K562 (cell line): Measurements from ENCODE around the gene MACF1. TPM values are rescaled to one million over a fixed set of nuclear protein-coding genes. Genes with fewer than 3 reads are reported as not detected.
A peak's percentile ranks its signal among the peaks of the same experiment; 100 is the strongest.
"Not testable (repeated sequence)": the region's sequence is repeated elsewhere in the genome, so short reads cannot be mapped to it uniquely, and the experiment has no call there.

ENCODE experiments used
- ATAC-seq: fragments of 200-7000 bp; cut with Tn5 transposase; 3 replicates; pipeline ENCODE4 v1.9.1; 2020; ENCODE audit warnings: moderate library complexity
- BruUV-seq: library from RNA; stranded (reverse); fragments of 400-500 nt; replicated peaks from 2 replicates; lab custom pipeline; 2021; lab: Mats Ljungman, UMichigan
- CTCF ChIA-PET: fragments of 300-600 bp; formaldehyde crosslinking; extraction: SDS; loops from one replicate; lab custom pipeline; 2021; ENCODE audit warnings: low intra/inter-chr PET ratio; lab: Yijun Ruan, JAX
- POLR2A ChIA-PET: fragments of 300-600, 350-650 bp; sonication (Branson Sonifier 250); formaldehyde crosslinking; extraction: SDS; loops from one replicate; lab custom pipeline; 2021; ENCODE audit warnings: antibody characterized with exemption, inconsistent platforms; lab: Yijun Ruan, JAX
- DNase-seq, 4 experiments: peaks; one replicate each; pipeline versions ENCODE4 v3.0.0 to v3.0.0-alpha.2; 2011 to 2018; ENCODE audit warnings: low spot score in 3 of 4, mixed read lengths in 3 of 4; ENCODE audit errors: extremely low read depth in 1 of 4
- FAIRE-seq: peaks from 2 replicates; lab custom pipeline; 2011; peaks lifted over from hg19 to GRCh38; lab: Jason Lieb, UNC
- H2AFZ ChIP-seq: 2 replicates; pipeline ENCODE4 v1.6.0; 2011; ENCODE audit warnings: low read depth, low read length, control low read depth, inconsistent platforms
- H3K27ac ChIP-seq: fragments of 200-600 bp; 3 replicates; pipeline ENCODE4 v1.8.0; 2011; ENCODE audit warnings: low read depth, mild to moderate bottlenecking, control low read depth, inconsistent platforms, low read length, moderate library complexity, mixed read lengths; ENCODE audit errors: extremely low read depth
- H3K27me3 ChIP-seq, 2 experiments: fragments of 300-600 bp in 1 of 2; 2 replicates in 1 of 2; 3 replicates in 1 of 2; pipeline versions ENCODE4 v1.6.0 to v1.8.0; 2011; ENCODE audit warnings: inconsistent platforms in 2 of 2, low read length in 2 of 2, mild to moderate bottlenecking in 1 of 2, mixed read lengths in 1 of 2, moderate library complexity in 1 of 2; ENCODE audit not compliant: control insufficient read depth in 2 of 2, insufficient read depth in 2 of 2
- H3K36me3 ChIP-seq: fragments of 300-600 bp; 3 replicates; pipeline ENCODE4 v1.8.0; 2011; ENCODE audit warnings: mild to moderate bottlenecking, low read length, inconsistent platforms; ENCODE audit not compliant: control insufficient read depth, insufficient read depth
- H3K4me1 ChIP-seq, 2 experiments: fragments of 200-600 bp in 1 of 2; replicated peaks in 1 of 2; 2 replicates in 1 of 2; 3 replicates in 1 of 2; pipeline versions ENCODE4 v1.5.1 to v1.8.0; 2011; ENCODE audit warnings: inconsistent platforms in 2 of 2, low read length in 2 of 2, mild to moderate bottlenecking in 1 of 2, mixed read lengths in 1 of 2, moderate library complexity in 1 of 2; ENCODE audit not compliant: control insufficient read depth in 2 of 2, insufficient read depth in 2 of 2
- H3K4me2 ChIP-seq: 2 replicates; pipeline ENCODE4 v1.6.1; 2011; ENCODE audit warnings: low read length, control low read depth, inconsistent platforms, mixed read lengths; ENCODE audit not compliant: insufficient read depth
- H3K4me3 ChIP-seq: fragments of 200-600 bp; sonication (generic), shearing (Covaris generic); 2 replicates; pipeline ENCODE4 v1.5.1; 2016; ENCODE audit warnings: control low read depth, inconsistent platforms
- H3K79me2 ChIP-seq: fragments of 200-600 bp; 3 replicates; pipeline ENCODE4 v1.8.0; 2011; ENCODE audit warnings: low read length, inconsistent platforms; ENCODE audit not compliant: control insufficient read depth, insufficient read depth
- H3K9ac ChIP-seq, 2 experiments: 2 replicates each; pipeline versions ENCODE4 v1.6.0 to v1.6.1; 2011; ENCODE audit warnings: low read depth in 2 of 2, low read length in 2 of 2, control low read depth in 1 of 2, inconsistent platforms in 1 of 2, mild to moderate bottlenecking in 1 of 2, mixed read lengths in 1 of 2; ENCODE audit not compliant: insufficient read depth in 1 of 2
- H3K9me1 ChIP-seq: one replicate; pipeline ENCODE4 v1.6.0; 2011; ENCODE audit warnings: inconsistent platforms, mild to moderate bottlenecking, low read length, moderate library complexity; ENCODE audit not compliant: control insufficient read depth, insufficient read depth
- H3K9me3 ChIP-seq: replicated peaks from 2 replicates; pipeline ENCODE4 v1.5.1; 2011; ENCODE audit warnings: low read depth, low read length, inconsistent platforms; ENCODE audit not compliant: control insufficient read depth, insufficient read depth
- H4K20me1 ChIP-seq: replicated peaks from 2 replicates; pipeline ENCODE4 v1.6.1; 2011; ENCODE audit warnings: low read length, inconsistent platforms, mixed read lengths; ENCODE audit not compliant: control insufficient read depth, insufficient read depth
- WGBS: fragments of 100-300 bp; shearing (Covaris generic); methylation state at CpG from one replicate; pipeline ENCODE4 v1.1.6; 2016; ENCODE audit warnings: low coverage, mixed read lengths; ENCODE audit not compliant: insufficient coverage; ENCODE audit errors: missing lambda C conversion rate; 5-methylcytosine and 5-hydroxymethylcytosine counted together
- in situ Hi-C: fragments of 300-500 bp; cut with MboI; formaldehyde crosslinking; loops from 4 replicates; pipeline ENCODE4 v1.15.0; 2018; ENCODE audit warnings: inconsistent platforms, mixed read lengths
- intact Hi-C: fragments of 100-400 bp; cut with micrococcal nuclease; formaldehyde crosslinking; loops from 2 replicates; pipeline ENCODE4 v1.14.2; 2022
- polyA plus RNA-seq, 8 experiments: library from polyadenylated mRNA; depleted of rRNA in 4 of 8; stranded (reverse) in 5 of 8; unstranded in 3 of 8; fragments of >200 nt; fragmentation: Nextera tagmentation in 2 of 8; fragmentation: Illumina TruSeq in 1 of 8; extraction: Ambion mirVana in 2 of 8; extraction: Trizol in 1 of 8; gene quantifications; 2 replicates each; pipeline versions ENCODE4 v1.2.1 to v1.2.3, GENCODE V29; 2011 to 2014; ENCODE audit warnings: inconsistent platforms in 1 of 8, missing spikeins in 1 of 8
- total RNA-seq, 7 experiments: library from RNA; depleted of rRNA in 6 of 7; stranded (reverse); fragments of >200 nt in 6 of 7; fragmentation: Illumina TruSeq in 2 of 7; extraction: Trizol in 2 of 7; gene quantifications; 2 replicates each; pipeline versions ENCODE4 v1.2.1 to v1.2.3, GENCODE V29; 2011 to 2021; ENCODE audit warnings: low replicate concordance in 1 of 7
- TF ChIP-seq, protein P1 (sequence below): sonication (generic); formaldehyde crosslinking; IDR thresholded peaks from 2 replicates; pipeline ENCODE4 v1.8.0; 2022; ENCODE audit warnings: missing genetic modification reagents, mild to moderate bottlenecking, moderate library complexity, borderline replicate concordance

Gene MACF1
- total and polyA plus RNA-seq, 9 of the 15 experiments (the other 6 are each of a cell fraction or from before 2014, with no cell fraction given): 13.2 to 232 (median 112) TPM

- TF ChIP-seq, protein P1, sequence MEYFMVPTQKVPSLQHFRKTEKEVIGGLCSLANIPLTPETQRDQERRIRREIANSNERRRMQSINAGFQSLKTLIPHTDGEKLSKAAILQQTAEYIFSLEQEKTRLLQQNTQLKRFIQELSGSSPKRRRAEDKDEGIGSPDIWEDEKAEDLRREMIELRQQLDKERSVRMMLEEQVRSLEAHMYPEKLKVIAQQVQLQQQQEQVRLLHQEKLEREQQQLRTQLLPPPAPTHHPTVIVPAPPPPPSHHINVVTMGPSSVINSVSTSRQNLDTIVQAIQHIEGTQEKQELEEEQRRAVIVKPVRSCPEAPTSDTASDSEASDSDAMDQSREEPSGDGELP (CRISPR knock-in tag): peak; percentile 78
These were observed 305.0 kb downstream of the MACF1 start (continued) for GRCh38 chr1:39509360-39510009.

GRCh38 chr1:39510570-39511186 is 306.2 kb downstream of the MACF1 start:
- H3K4me2 ChIP-seq, CTCF ChIA-PET, H3K9ac ChIP-seq, intact Hi-C loops, ATAC-seq, DNase-seq, FAIRE-seq, H3K79me2 ChIP-seq, H3K9me1 ChIP-seq, BruUV-seq, H3K27me3 ChIP-seq, H3K4me3 ChIP-seq, H3K27ac ChIP-seq, in situ Hi-C loops, POLR2A ChIA-PET, H3K9me3 ChIP-seq, H4K20me1 ChIP-seq, H2AFZ ChIP-seq, H3K36me3 ChIP-seq: not testable (repeated sequence)
- 53% methylated on average over 12 of the region's 20 CpGs for WGBS
- peaks cover 6 to 11% of the 10 kb centered on the region in 2 experiments; a peak in 2 of 5 replicates for H3K4me1 ChIP-seq

DNA sequence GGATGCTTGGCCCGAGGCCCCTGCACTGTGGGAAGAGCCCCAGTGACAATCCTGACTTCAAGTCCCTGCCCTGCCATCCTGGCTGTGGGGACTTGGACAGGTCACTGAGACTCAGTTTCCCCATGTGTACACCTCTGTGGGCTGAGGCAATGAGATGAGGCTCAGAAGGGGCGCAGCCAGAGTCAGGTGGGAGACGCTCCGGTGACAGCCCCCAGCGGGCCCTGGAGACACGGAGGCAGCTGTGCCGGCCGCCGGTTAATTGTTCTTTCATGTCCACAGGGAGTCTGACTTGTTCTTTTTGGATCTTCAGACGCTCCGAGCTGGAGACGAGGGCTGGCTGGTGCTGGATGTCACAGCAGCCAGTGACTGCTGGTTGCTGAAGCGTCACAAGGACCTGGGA is 307.0 kb downstream of the MACF1 start:
- H3K27ac ChIP-seq, H4K20me1 ChIP-seq, POLR2A ChIA-PET, ATAC-seq, H2AFZ ChIP-seq, BruUV-seq, DNase-seq, FAIRE-seq, in situ Hi-C loops, H3K9me3 ChIP-seq, H3K36me3 ChIP-seq, intact Hi-C loops, H3K27me3 ChIP-seq, CTCF ChIA-PET, H3K4me3 ChIP-seq, H3K9ac ChIP-seq, H3K4me2 ChIP-seq, H3K9me1 ChIP-seq, H3K79me2 ChIP-seq: not testable (repeated sequence)
- peaks cover 6 to 11% of the 10 kb centered on the region in 2 experiments; a peak in 2 of 5 replicates for H3K4me1 ChIP-seq
- 45% methylated on average over 7 of the region's 13 CpGs for WGBS

DNA sequence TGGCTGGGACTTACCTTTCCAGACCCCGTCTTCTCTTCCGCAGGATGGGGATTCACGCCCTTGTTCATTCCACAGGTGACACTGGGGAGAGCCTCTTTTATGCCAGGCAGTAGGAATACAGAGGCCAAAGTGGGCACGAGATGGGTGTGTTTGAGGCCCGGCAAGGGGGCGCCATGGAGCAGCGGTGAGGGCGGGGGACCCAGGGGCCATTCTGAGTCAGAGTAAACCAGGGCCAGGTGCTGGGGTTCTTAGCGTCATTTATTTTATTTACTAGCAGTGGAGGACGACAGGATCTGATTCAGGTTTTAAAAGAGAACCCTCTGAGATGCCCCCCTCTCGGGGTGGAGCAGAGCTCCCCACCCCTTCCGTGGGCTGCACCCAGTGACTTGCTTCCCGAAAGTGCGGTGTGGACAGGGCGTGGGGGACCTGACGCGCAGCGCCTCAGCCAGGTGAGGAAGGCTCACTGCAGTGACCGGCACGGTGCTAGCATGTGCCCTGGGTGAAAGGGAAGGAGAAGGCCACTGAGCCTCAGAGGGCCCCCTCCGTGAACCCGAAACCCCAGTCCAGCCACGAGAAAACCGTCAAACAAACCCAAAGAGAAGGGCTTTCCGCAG is 307.8 kb downstream of the MACF1 start:
- H3K4me2 ChIP-seq, in situ Hi-C loops, DNase-seq, H3K36me3 ChIP-seq, CTCF ChIA-PET, H3K9me1 ChIP-seq, H3K27ac ChIP-seq, H3K9ac ChIP-seq, H3K79me2 ChIP-seq, H3K4me3 ChIP-seq, POLR2A ChIA-PET, H2AFZ ChIP-seq, H3K27me3 ChIP-seq, H4K20me1 ChIP-seq, BruUV-seq, H3K9me3 ChIP-seq, intact Hi-C loops: not testable (repeated sequence)
- peak; percentile 91 for FAIRE-seq
- peaks cover 6 to 11% of the 10 kb centered on the region in 2 experiments; a peak in 2 of 5 replicates for H3K4me1 ChIP-seq
- ATAC-seq: peak; percentile 94
- 30% methylated on average over 4 of the region's 25 CpGs for WGBS
